Fibroblast of the aortic adventitia (primary cell): Measurements from ENCODE around the gene CFAP251. TPM values are rescaled to one million over a fixed set of nuclear protein-coding genes. Genes with fewer than 3 reads are reported as not detected.
A peak's percentile ranks its signal among the peaks of the same experiment; 100 is the strongest.

ENCODE experiments used
- DNase-seq: peaks from one replicate; pipeline ENCODE4 v3.0.0-alpha.2; 2010; ENCODE audit warnings: low read depth
- H3K4me3 ChIP-seq: 2 replicates; pipeline ENCODE4 v1.5.1; 2011; ENCODE audit warnings: low read depth, mild to moderate bottlenecking, control low read depth, low read length, moderate library complexity
- total RNA-seq: library from RNA; depleted of rRNA; stranded (reverse); fragments of >200 nt; gene quantifications from 2 replicates; pipeline ENCODE4 v1.2.3, GENCODE V29; 2012; ENCODE audit warnings: low replicate concordance
- TF ChIP-seq, protein P1 (sequence below): IDR thresholded peaks from 2 replicates; pipeline ENCODE4 v1.5.1; 2011; ENCODE audit warnings: mild to moderate bottlenecking, low read length, control low read depth, inconsistent platforms; ENCODE audit not compliant: insufficient read depth

The CFAP251 gene
- total RNA-seq, 1 donor, result 8.8 TPM

DNA sequence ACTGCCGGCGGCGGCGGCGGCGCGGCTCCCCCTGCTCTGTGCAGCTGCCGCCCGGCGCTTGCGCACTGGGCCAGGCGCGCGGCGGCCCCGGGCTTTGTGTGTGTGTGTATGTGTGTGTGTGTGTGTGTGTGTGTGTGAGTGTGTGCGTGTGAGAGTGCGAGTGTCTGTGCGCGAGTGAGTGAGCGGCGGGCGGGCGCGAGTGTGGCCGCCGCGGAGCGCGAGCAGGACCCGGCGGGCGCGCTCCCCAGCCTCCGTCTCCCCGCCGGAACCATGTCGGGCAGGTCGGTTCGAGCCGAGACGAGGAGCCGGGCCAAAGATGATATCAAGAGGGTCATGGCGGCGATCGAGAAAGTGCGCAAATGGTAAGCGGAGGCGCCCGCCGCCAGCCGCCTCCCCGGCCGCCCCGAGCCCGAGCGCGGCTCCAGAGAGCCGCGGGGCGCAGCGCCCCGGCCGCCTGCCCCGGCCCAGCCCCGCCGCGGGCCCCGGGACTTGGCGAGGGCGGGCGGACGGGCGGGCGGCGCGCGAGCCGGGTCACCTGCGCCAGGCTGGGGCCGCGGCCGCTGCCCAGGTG is 103.5 kb downstream of the CFAP251 start, which contains the start of gene BCL7A:
BCL7A (plus strand) TSS at position 63 of the 571 bp plus-strand sequence; CDS start at position 271, 208 bp downstream.
- DNase-seq, result peak; percentile 70
- H3K4me3 ChIP-seq, result peak within 1 kb of the TSS; percentile 68
- TF ChIP-seq, protein P1, sequence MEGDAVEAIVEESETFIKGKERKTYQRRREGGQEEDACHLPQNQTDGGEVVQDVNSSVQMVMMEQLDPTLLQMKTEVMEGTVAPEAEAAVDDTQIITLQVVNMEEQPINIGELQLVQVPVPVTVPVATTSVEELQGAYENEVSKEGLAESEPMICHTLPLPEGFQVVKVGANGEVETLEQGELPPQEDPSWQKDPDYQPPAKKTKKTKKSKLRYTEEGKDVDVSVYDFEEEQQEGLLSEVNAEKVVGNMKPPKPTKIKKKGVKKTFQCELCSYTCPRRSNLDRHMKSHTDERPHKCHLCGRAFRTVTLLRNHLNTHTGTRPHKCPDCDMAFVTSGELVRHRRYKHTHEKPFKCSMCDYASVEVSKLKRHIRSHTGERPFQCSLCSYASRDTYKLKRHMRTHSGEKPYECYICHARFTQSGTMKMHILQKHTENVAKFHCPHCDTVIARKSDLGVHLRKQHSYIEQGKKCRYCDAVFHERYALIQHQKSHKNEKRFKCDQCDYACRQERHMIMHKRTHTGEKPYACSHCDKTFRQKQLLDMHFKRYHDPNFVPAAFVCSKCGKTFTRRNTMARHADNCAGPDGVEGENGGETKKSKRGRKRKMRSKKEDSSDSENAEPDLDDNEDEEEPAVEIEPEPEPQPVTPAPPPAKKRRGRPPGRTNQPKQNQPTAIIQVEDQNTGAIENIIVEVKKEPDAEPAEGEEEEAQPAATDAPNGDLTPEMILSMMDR, result no peak

DNA sequence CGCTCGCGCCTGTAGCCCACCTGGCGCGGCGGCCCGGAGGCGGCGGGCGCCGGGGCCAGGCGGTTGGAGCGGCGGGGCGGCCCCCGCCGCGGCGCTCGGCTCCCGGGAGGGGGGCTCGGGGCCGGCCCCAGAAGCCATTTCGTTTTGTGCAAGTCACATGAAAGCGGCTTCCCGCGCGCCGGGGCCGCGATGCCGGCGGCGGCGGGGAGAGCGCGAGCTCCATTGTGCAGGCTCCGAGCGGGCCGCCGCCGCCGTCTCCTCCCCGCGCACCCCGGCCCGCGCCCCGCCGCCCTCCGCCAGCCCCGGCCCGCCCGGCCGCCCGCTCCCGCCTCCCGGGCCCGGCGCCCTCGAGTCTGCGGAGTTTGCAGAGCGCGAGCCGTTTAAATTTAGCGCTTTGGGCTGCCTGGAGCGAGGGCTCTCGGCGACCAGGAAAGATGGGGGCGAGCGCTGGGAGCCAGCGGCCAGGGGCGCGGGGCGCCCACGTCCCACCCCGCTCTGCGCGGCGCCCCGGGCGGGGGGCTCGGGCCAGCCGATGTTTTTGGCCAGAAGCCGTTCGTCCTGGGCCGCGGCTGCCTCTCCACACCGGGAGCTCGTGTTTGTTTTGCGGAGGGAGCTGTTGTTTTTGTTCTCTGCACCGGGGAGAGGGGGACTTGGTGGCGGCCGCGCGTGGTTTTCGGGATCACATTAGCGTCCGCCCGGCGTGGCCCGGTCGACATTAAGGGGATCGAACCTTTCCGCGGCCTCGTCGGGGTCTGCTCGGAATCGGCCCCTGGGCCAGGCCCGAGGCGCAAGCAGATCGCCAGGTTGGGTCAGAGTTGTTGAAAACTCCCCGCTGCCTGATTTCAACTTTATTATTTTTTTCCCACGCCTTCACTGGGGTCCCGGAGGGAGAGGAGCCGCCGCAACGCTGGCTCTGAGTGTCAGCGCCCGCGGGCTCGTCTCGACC is 104.3 kb downstream of the CFAP251 start:
- DNase-seq, result no peak
- TF ChIP-seq, protein P1, result no peak
- H3K4me3 ChIP-seq, result peak overlapping the region; percentile 68

DNA sequence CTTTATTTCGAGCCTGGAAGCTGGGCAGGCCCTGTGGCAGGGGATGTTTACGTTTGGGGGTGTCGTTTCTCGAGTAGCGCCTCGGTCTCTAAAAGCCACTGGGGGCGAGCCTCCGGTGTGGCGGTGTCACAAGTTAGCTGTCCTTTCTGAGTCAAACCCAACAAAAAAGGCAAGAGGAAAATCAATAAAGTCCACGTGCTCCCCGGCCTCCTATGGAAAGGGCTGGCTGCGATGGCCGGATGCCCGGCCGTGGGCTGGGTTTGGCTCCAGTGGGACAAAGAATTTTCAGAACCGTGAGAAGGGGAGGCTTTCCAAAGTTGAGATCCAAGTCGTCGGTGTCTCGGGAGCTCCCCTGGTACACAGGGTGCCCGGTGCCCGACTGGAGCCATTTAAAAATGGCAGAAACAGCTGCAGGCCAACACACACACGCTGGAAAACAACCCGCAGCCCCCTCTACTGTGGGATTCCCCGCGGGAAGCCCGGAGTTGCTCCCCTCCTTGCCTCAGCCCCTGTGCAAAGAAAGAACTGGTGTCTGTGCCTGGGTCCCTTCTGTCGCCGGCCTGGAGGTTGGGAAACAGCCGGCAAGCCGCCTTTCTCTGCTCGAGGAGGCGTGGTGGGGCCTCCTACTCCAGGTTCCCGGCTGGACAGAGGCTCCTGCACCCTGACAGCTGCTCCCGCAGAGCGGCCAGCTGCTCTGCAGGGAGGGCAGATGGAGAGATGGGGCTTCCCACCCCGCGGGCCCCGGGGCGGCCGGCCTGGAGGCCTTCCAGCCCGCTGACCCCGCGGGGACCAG is 105.1 kb downstream of the CFAP251 start:
- TF ChIP-seq, protein P1, result no peak
- DNase-seq, result peak; percentile 82

DNA sequence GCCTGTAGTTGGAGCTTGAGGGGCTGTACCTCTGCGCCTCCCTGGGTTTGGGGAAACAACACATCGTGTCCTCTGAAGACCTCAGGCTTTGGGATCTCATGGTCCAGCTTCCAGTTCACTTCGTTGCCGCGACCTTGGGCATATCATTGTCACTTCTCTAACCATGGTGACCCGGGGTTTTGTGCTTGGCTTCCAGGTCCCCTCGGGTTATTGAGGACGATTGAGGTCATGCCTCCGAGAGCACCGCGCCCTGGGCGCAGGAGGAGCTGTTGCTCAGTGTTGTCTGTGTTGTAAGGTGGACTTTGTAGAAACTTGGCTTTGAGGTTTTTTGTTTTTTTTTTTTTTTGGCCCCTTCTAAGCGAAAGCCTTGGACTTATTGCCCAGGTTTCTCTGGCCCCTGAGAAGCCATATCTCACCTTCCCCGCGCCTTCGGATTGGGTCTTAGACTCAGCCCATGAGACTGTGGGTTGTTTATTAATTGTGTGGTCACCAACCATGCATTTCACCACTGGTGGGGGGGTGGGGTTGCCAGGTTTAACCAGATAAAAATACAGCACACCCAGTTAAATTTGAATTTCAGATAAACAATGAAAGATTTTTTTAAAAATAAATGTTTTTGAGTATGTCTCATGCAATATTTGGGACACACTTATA is 105.9 kb downstream of the CFAP251 start:
- TF ChIP-seq, protein P1, result no peak
- DNase-seq, result no peak
- H3K4me3 ChIP-seq, result peak overlapping the region; percentile 68

More for the DNA sequence above, 105.1 kb downstream of the CFAP251 start:
- H3K4me3 ChIP-seq, result peak overlapping the region; percentile 68

DNA sequence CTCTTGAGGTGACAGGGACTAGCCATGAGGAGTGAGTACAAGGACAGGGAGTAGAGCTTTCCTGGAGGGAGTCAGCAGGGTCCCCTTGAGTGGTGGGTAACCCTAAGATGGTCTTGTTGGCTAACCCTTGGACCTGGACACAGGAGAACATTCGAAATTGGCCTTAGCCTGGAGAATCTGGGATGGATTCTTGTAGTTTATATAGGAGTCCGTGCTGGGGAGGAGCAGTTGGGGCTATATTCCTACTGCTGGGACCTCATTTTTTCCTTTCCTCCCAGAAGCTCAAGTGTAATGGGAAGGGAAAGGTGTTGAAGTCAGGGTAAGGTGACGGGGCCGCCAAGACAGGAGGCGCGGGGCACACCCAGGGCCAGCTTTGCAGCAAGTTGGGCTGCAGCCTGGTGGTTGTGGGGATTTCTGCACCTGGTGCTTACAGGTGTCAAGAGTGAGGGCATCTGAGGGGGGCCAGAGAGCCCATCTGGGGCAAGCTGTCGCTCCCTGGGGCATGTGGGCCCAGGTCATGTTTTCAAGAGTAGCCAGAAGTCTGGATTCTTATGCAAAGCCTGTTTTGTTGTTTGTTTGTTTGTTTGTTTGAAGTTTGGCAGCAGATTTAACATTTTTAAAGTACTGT is 108.4 kb downstream of the CFAP251 start:
- no peak overlapping the region for H3K4me3 ChIP-seq
- TF ChIP-seq, protein P1, result no peak
- DNase-seq, result no peak
